Endothelial cell of umbilical vein (primary cell): ENCODE measurements around the gene LILRA1. TPM values are rescaled to one million over a fixed set of nuclear protein-coding genes. Genes with fewer than 3 reads are reported as not detected.

Source experiments
- BruUV-seq: library from RNA; stranded (reverse); fragments of 400-500 nt; replicated peaks from 2 replicates; lab custom pipeline; 2021; lab: Mats Ljungman, UMichigan
- CTCF ChIA-PET: fragments of 300-600, 350-600 bp; sonication (Branson Sonifier 250); formaldehyde crosslinking; loops from one replicate; lab custom pipeline; 2021; ENCODE audit warnings: antibody characterized with exemption, inconsistent platforms; lab: Charles Lee
- POLR2A ChIA-PET: fragments of 300-600, 350-600 bp; sonication (Branson Sonifier 250); formaldehyde crosslinking; loops from one replicate; lab custom pipeline; 2021; ENCODE audit warnings: antibody characterized with exemption, inconsistent platforms; lab: Charles Lee
- DNase-seq: peaks from one replicate; pipeline ENCODE4 v3.0.0-alpha.2; 2011; ENCODE audit warnings: low read depth, low spot score
- FAIRE-seq: peaks from 2 replicates; lab custom pipeline; 2011; peaks lifted over from hg19 to GRCh38; lab: Jason Lieb, UNC
- H2AFZ ChIP-seq: 2 replicates; pipeline ENCODE4 v1.6.0; 2012; ENCODE audit warnings: low read depth, low read length, control low read depth, inconsistent platforms
- H3K27ac ChIP-seq: 2 replicates; pipeline ENCODE4 v1.5.1; 2011; ENCODE audit warnings: low read depth, mild to moderate bottlenecking, control low read depth, low read length, moderate library complexity; ENCODE audit not compliant: insufficient read depth
- H3K27me3 ChIP-seq, 2 experiments: 2 replicates each; pipeline versions ENCODE4 v1.6.0 to v1.6.1; 2011; ENCODE audit warnings: low read length in 2 of 2, mixed read lengths in 1 of 2; ENCODE audit not compliant: control insufficient read depth in 2 of 2, insufficient read depth in 2 of 2
- H3K36me3 ChIP-seq, 2 experiments: 2 replicates in 1 of 2; 3 replicates in 1 of 2; pipeline ENCODE4 v1.5.1; 2011; ENCODE audit warnings: low read length in 2 of 2, mild to moderate bottlenecking in 1 of 2, moderate library complexity in 1 of 2; ENCODE audit not compliant: control insufficient read depth in 2 of 2, insufficient read depth in 2 of 2; ENCODE audit errors: extremely low read depth in 1 of 2
- H3K4me1 ChIP-seq: 3 replicates; pipeline ENCODE4 v1.5.1; 2011; ENCODE audit warnings: mild to moderate bottlenecking, low read length; ENCODE audit not compliant: control insufficient read depth, insufficient read depth; ENCODE audit errors: extremely low read depth
- H3K4me2 ChIP-seq: 2 replicates; pipeline ENCODE4 v1.6.1; 2011; ENCODE audit warnings: low read length, control low read depth, mixed read lengths; ENCODE audit not compliant: insufficient read depth
- H3K4me3 ChIP-seq, 3 experiments: fragments of 200-600 bp in 1 of 3; sonication (generic), shearing (Covaris generic) in 1 of 3; replicated peaks in 1 of 3; 2 replicates each; pipeline ENCODE4 v1.5.1; 2011 to 2016; ENCODE audit warnings: control low read depth in 3 of 3, low read length in 3 of 3, mild to moderate bottlenecking in 2 of 3, inconsistent platforms in 1 of 3, low read depth in 1 of 3, moderate library complexity in 1 of 3; ENCODE audit not compliant: insufficient read depth in 1 of 3
- H3K79me2 ChIP-seq: 2 replicates; pipeline ENCODE4 v1.6.0; 2012; ENCODE audit warnings: low read length, inconsistent platforms; ENCODE audit not compliant: control insufficient read depth, insufficient read depth
- H3K9ac ChIP-seq: replicated peaks from 2 replicates; pipeline ENCODE3; 2011; ENCODE audit warnings: low read length, control low read depth; ENCODE audit not compliant: insufficient read depth; ENCODE audit errors: extremely low read depth
- H3K9me1 ChIP-seq: replicated peaks from 3 replicates; pipeline ENCODE4 v1.6.0; 2011; ENCODE audit warnings: mild to moderate bottlenecking, low read length; ENCODE audit not compliant: control insufficient read depth, insufficient read depth; ENCODE audit errors: extremely low read depth
- H3K9me3 ChIP-seq: replicated peaks from 2 replicates; pipeline ENCODE4 v1.5.1; 2012; ENCODE audit warnings: low read length, inconsistent platforms; ENCODE audit not compliant: control insufficient read depth, insufficient read depth
- H4K20me1 ChIP-seq: replicated peaks from 2 replicates; pipeline ENCODE3; 2011; ENCODE audit warnings: mild to moderate bottlenecking, low read length; ENCODE audit not compliant: control insufficient read depth, insufficient read depth; ENCODE audit errors: extremely low read depth
- EZH2 ChIP-seq: IDR thresholded peaks from 2 replicates; pipeline ENCODE4 v1.6.1; 2012; ENCODE audit warnings: borderline replicate concordance, low read depth, mild to moderate bottlenecking, moderate library complexity, low read length, inconsistent platforms; ENCODE audit not compliant: severe bottlenecking
- FOS ChIP-seq: IDR thresholded peaks from 2 replicates; pipeline ENCODE4 v1.6.1; 2011; ENCODE audit warnings: mild to moderate bottlenecking, low read length, moderate library complexity, borderline replicate concordance; ENCODE audit not compliant: insufficient read depth
- GATA2 ChIP-seq: IDR thresholded peaks from 2 replicates; pipeline ENCODE4 v1.7.0; 2011; ENCODE audit warnings: low read depth, mild to moderate bottlenecking, moderate library complexity, mixed read lengths, low read length; ENCODE audit not compliant: insufficient read length, insufficient read depth
- JUN ChIP-seq: IDR thresholded peaks from 2 replicates; pipeline ENCODE4 v1.6.1; 2011; ENCODE audit warnings: borderline replicate concordance, low read depth; ENCODE audit not compliant: insufficient read length, insufficient read depth
- MYC ChIP-seq: IDR thresholded peaks from one replicate; pipeline ENCODE4 v1.6.1; 2011; ENCODE audit warnings: mild to moderate bottlenecking, low read depth, low read length
- POLR2A ChIP-seq: IDR thresholded peaks from 2 replicates; pipeline ENCODE4 v1.6.1; 2012; ENCODE audit warnings: low read depth, mild to moderate bottlenecking, control low read depth, low read length
- POLR2AphosphoS5 ChIP-seq: IDR thresholded peaks from 2 replicates; pipeline ENCODE4 v1.6.1; 2012; ENCODE audit warnings: low read depth, mild to moderate bottlenecking, control low read depth, low read length, moderate library complexity; ENCODE audit not compliant: insufficient read depth
- dilution Hi-C: fragments of 300-500 bp; cut with MboI; formaldehyde crosslinking; loops from one replicate; pipeline ENCODE4 v1.15.0; 2019; ENCODE audit warnings: low sequenced_read_pairs; ENCODE audit not compliant: extremely low pct_ligation_motif_present
- intact Hi-C: fragments of 100-400 bp; cut with micrococcal nuclease; formaldehyde crosslinking; loops from one replicate; pipeline ENCODE4 v1.10.0; 2022
- polyA plus RNA-seq, 4 experiments: library from polyadenylated mRNA; depleted of rRNA in 3 of 4; stranded (reverse) in 3 of 4; unstranded in 1 of 4; fragments of >200 nt; gene quantifications; 2 replicates each; pipeline versions ENCODE4 v1.2.1 to v1.2.3, GENCODE V29; 2011 to 2012; ENCODE audit warnings: missing spikeins in 1 of 4
- total RNA-seq: library from RNA; stranded (reverse); gene quantifications from 2 replicates; pipeline ENCODE4 v1.2.3, GENCODE V29; 2021
- TF ChIP-seq, protein P1 (sequence below): IDR thresholded peaks from 2 replicates; pipeline ENCODE4 v1.6.1; 2011; ENCODE audit not compliant: insufficient read depth, insufficient read length
- TF ChIP-seq, protein P2 (sequence below), 2 donors: IDR thresholded peaks; 1 replicate in 1 of 2; 2 replicates in 1 of 2; pipeline ENCODE4 v1.5.1; 2011; ENCODE audit warnings: low read length in 2 of 2, mild to moderate bottlenecking in 2 of 2, moderate library complexity in 2 of 2, control low read depth in 1 of 2, inconsistent platforms in 1 of 2, low read depth in 1 of 2; ENCODE audit not compliant: insufficient read depth in 1 of 2; ENCODE audit errors: extremely low read depth in 1 of 2

LILRA1 gene
- total and polyA plus RNA-seq, 2 donors (not counting 3 experiments of a cell fraction or from before 2014, with no cell fraction given) = not detected

DNA sequence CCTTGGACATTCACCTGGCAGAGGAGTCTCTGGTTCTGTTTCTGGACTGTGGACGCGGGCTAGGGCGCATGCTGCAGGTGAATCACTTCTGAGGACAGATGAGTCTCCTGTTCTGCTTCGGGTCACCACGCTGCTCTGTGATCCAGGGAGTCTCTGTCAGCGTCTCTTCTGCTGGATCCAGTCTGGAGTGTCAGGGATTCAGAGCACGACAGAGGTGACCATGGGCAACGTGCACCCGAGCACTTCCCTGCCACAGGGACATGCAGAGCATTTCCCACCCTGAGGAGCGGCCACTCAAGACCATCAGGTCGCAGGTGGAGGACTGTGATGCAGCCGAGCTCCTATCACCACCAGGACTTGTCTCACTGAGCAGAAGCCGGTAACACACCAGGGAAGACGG lies 44.2 kb upstream of the LILRA1 start:
- H3K36me3 ChIP-seq = no peaks in the 10 kb centered on the region
- H3K4me3 ChIP-seq = no peak overlapping the region
- H3K9ac ChIP-seq = no peak overlapping the region
- dilution Hi-C loops = no loop called here
- peaks cover 2% of the 10 kb centered on the region for H3K9me3 ChIP-seq
- no peak overlapping the region for H3K27ac ChIP-seq
- H3K4me2 ChIP-seq = no peak overlapping the region
- TF ChIP-seq GATA2 (no peak), EZH2 (no peak), POLR2AphosphoS5 (no peak), POLR2A (no peak), MYC (no peak), FOS (no peak), JUN (no peak)
- TF ChIP-seq, protein P1, sequence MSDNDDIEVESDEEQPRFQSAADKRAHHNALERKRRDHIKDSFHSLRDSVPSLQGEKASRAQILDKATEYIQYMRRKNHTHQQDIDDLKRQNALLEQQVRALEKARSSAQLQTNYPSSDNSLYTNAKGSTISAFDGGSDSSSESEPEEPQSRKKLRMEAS = no peak
- TF ChIP-seq, protein P2, sequence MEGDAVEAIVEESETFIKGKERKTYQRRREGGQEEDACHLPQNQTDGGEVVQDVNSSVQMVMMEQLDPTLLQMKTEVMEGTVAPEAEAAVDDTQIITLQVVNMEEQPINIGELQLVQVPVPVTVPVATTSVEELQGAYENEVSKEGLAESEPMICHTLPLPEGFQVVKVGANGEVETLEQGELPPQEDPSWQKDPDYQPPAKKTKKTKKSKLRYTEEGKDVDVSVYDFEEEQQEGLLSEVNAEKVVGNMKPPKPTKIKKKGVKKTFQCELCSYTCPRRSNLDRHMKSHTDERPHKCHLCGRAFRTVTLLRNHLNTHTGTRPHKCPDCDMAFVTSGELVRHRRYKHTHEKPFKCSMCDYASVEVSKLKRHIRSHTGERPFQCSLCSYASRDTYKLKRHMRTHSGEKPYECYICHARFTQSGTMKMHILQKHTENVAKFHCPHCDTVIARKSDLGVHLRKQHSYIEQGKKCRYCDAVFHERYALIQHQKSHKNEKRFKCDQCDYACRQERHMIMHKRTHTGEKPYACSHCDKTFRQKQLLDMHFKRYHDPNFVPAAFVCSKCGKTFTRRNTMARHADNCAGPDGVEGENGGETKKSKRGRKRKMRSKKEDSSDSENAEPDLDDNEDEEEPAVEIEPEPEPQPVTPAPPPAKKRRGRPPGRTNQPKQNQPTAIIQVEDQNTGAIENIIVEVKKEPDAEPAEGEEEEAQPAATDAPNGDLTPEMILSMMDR (IDR thresholded peaks at IDR 0.05; ENCODE audit: extremely low read depth in 1 of 2, insufficient read depth in 1 of 2, low read depth in 1 of 2, low read length in 2 of 2) = no peak
- no peaks in the 10 kb centered on the region for H3K79me2 ChIP-seq
- H2AFZ ChIP-seq = no peak overlapping the region
- ChIA-PET POLR2A (no interaction called here), CTCF (no interaction called here)
- H3K9me1 ChIP-seq = no peaks in the 10 kb centered on the region
- intact Hi-C loops = no loop called here
- no peaks in the 10 kb centered on the region for H3K4me1 ChIP-seq
- DNase-seq = no peak
- H4K20me1 ChIP-seq = no peaks in the 10 kb centered on the region
- no peaks in the 10 kb centered on the region for H3K27me3 ChIP-seq
- FAIRE-seq = no peak
- no TSS peak for BruUV-seq
